ENCODE data around the gene TTLL3.
"Not testable (repeated sequence)": the region's sequence is repeated elsewhere in the genome, so short reads cannot be mapped to it uniquely, and the experiment has no call there.

DNA sequence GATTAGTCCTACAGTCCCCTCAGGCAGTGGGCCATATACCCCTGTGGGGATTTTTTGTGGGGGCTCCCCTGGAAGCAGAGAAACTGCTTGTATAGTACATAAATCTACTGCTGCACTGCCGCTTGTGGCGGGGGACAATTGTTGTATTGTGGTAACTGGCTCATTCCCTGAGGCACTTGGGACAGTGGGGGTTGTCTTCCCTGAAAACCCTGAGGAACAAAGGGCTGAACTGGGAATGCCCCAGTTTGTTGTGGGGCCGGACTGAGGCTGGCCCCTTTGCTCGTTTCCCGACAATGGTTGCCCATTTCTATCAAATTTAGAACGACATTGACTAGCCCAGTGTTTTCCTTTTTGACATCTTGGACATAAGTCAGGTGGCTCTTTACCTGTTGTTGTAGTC is 41.3 kb downstream of the TTLL3 start:
- TF ChIP-seq, protein P1, sequence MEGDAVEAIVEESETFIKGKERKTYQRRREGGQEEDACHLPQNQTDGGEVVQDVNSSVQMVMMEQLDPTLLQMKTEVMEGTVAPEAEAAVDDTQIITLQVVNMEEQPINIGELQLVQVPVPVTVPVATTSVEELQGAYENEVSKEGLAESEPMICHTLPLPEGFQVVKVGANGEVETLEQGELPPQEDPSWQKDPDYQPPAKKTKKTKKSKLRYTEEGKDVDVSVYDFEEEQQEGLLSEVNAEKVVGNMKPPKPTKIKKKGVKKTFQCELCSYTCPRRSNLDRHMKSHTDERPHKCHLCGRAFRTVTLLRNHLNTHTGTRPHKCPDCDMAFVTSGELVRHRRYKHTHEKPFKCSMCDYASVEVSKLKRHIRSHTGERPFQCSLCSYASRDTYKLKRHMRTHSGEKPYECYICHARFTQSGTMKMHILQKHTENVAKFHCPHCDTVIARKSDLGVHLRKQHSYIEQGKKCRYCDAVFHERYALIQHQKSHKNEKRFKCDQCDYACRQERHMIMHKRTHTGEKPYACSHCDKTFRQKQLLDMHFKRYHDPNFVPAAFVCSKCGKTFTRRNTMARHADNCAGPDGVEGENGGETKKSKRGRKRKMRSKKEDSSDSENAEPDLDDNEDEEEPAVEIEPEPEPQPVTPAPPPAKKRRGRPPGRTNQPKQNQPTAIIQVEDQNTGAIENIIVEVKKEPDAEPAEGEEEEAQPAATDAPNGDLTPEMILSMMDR (IDR thresholded peaks at IDR 0.05): not testable (repeated sequence)
- TF ChIP-seq POLR2A (IDR thresholded peaks at IDR 0.05): not testable (repeated sequence)
